HG02870 (cell line): ENCODE results near the gene NTN1.

ENCODE experiments used
- ATAC-seq: cut with Tn5 transposase; IDR thresholded peaks from one replicate; pipeline ENCODE4 v1.9.1; 2021; ENCODE audit warnings: mild to moderate bottlenecking, moderate library complexity; ENCODE audit not compliant: unreplicated experiment

The NTN1 gene

DNA sequence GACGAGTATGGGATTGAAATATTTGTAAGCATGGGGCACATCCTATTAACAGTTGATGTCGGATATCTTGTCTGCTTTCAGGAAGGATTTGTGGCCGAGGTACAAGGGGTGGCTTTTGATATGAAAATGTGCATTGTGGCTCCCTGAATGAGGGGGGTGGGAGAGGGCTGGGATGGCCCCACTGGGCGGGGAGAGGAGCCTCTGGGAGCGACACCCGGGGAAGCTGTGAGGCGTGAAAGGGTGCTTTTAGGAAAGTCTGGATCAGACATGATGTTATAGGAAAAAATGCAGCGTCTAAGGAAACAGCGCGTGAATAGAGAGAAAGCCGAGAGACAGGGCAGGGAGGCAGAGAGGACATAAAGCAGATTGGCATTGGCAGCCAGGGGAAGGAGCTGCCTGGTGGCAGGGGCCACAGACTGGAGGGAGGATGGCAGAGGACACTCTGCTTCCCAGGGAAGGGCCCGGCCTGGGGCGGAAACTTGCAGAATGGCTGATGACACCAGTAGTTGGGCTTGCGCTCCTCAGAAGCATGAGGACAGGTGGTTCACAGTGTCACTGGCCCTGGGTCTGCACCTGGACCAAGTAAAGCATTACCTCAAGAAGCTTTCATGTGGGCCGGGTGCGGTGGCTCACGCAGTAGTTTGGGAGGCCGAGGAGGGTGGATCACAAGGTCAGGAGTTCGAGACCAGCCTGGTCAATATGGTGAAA, 95.7 kb downstream of the NTN1 start:
- ATAC-seq, result no peak

GRCh38 chr17:9120471-9120870, 99.2 kb downstream of the NTN1 start:
- ATAC-seq, result no peak

- ATAC-seq, result no peak
Observed at GRCh38 chr17:9121186-9121820, 100.0 kb downstream of the NTN1 start.

GRCh38 chr17:9123594-9124553, 102.6 kb downstream of the NTN1 start:
- no peak for ATAC-seq

DNA sequence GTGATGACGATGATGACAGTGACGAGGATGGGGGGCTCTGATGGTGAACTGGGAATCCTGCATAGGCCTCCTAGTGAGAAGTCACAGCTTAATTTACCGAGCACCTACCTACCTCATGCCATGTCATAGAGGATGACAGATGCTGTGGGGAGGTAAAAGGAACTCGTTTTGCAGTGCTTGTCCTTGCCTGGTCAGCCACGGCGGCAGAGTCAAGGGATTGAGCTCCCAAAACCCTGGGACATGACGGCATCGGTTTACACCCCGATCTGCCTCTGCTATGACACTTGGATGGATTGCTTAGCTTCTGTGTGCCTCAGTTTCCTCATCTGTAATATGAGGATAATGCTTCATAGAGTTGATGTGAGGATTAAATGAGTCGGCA, 103.2 kb downstream of the NTN1 start:
- ATAC-seq, result no peak

GRCh38 chr17:9125722-9126121, 104.4 kb downstream of the NTN1 start:
- no peak for ATAC-seq

GRCh38 chr17:9127340-9127739, 106.0 kb downstream of the NTN1 start:
- no peak for ATAC-seq

GRCh38 chr17:9131371-9131770, 110.1 kb downstream of the NTN1 start:
- ATAC-seq, result no peak

DNA sequence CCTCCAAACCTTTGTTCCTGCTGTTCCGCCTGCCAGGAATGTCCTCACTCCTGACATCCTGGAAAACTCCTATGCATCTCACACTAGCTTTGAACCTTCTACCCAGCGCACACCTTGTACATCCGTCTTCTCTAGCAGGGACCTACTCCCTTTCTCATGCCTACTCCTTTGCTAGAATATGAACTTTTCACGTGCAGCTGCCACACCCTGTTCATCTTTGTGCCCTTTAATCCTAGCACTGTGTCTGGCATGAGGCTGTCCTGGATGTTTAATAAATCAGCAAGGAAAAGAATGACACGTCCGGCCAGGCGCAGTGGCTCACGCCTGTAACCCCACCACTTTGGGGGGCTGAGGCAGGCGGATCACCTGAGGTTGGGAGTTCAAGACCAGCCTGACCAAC, 111.0 kb downstream of the NTN1 start:
- no peak for ATAC-seq

GRCh38 chr17:9132944-9133610, 111.8 kb downstream of the NTN1 start:
- ATAC-seq, result no peak

DNA sequence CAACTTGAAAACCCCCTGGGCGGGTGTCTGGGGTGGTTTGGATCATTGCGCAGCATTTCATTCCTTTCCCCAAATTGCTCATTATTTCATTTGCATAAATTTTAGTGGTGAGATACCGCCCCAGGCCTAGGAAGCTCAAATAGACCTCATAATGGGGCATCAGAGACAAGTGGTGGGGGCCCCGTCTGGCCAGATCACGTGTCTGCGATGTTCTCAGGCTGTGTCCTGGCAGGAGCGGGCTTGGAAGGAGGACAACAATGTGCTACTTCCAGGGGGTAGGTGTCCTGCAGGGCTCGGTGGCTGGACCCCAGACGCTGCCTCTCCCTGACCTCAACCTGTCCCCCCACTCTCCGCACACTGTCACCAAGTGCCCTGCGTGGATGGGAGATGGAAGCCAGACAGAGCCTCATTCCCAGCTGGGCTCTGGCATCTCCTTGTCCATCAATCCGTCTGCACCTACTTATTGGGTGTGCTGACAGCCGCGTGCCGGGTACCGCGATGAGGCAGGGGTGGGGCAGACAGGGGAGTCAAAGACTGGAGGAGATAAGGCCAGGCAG, 116.9 kb downstream of the NTN1 start:
- ATAC-seq, result no peak

DNA sequence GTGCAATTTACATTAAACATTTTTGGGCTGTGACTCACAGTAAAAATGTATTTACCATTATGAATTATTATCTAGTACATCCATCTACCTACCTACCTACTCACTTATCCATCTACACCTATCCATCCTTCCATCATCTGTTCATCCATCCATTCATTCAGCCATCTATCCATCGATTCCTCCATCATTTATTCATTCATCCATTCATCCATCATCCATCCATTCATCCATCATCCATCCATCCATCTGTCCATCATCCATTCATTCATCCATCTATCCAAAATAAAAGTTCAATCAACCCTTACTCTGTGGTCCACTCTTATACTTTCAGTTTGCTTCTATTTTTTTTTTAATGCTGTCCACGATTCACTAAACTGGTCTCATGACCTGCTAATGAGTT, 118.4 kb downstream of the NTN1 start:
- ATAC-seq, result no peak

GRCh38 chr17:9140550-9141424, 119.5 kb downstream of the NTN1 start:
- no peak for ATAC-seq

DNA sequence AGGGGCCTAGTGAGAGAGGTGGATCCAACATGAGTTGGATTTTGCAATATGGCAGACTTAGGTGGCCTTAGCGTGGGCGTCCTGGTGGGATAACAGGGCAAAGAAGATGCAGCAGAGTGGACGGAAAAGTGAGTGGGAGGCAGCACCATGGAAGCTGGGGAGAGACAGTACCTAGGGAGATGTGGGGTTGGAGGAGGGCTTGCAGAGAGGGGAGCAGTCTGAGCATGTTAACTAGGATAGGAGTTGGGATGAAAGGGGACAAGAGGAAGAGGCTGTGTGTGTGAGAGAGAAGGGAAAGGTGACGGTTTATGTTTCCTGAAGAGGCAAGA, 120.1 kb downstream of the NTN1 start:
- no peak for ATAC-seq

DNA sequence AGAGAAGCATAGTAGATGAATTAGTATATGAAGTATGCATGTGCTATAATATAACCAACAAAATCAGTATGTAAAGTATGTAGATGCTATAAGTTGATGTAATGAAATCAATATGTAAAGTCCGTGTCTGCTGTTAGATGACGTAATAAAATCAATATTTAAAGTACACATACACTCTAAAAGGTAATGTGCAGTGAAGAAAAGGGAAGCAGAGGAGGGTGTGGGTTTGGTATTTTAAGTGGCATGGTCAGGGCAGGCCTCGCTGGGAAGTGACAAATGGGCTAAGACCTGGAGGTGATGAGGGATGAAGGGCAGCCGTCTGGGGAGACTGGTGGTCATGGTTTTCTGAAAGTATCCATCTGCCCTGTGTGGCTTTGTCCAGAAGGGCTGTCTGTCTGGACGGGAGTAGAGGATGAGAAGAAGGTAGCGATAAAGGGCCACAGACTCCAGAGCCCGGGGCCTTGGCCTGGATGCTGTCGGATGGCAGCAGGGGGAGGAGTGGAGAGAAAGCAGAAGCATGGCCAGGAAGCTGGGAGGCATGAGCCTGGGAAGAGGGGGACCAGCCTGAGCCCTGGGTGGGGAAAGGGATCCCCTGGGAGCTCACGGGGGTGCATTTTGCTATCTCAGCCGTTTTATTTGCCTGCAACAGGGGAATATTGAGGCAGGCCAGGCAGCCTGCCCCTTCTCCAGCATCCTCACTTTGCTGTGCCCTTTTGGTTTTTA, 121.6 kb downstream of the NTN1 start:
- ATAC-seq, result no peak

DNA sequence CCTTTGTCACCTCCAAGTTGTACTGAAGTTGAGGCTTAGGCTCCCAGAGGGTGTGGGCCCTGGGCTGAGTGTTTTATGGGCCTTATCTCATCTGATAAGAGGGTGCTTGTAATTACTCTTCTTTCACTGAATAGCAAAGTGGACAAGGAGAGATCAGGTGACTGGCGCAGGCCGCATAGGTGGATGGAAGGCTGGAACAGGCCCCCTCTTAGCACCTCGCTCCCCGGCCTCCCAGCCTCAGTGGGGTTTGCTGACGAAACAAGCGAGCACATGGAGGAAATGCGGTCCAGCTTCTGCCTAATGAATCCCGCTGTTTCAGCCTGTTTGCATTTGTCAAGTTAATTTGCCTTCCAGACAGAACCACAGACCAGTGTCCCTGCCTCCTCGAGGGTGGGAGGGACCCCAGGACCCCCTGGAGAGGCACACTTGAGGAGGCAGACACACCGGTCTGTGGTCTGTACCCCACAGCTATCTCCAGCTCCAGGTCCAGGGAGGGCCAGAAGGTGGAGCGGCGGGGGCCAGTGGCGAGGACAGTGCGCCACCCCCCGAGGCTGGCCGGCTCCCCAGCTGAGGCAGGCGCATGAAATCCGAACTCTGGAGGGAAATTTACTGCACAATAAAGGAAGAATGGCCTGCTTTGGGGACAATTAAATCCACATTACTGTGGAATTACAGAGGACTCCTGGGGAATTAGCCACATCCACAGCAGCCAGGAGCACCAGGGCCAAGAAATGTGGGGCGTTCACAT, 123.4 kb downstream of the NTN1 start:
- ATAC-seq, result no peak

DNA sequence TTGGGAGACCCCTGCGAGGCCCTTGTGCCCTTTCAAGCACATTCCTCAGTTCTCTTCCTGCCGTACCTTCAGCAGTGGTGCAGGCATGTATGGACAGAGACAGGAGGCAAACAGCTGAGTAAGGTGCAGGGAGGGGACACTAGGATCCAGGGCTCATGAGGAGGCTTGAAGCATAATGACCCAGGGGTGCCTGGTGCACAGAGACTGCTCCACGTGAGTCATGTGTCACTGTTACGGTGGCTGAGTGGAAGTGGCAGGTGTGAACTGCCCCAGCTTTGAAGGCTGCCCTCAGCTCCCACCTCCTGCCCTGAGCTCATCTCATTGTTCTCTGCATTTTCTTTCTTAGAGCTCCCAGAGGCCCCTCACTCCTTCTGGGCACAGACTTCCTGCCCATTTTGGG, 124.8 kb downstream of the NTN1 start:
- no peak for ATAC-seq

GRCh38 chr17:9148905-9149525, 127.7 kb downstream of the NTN1 start:
- ATAC-seq, result no peak
